GM18511 (cell line): ENCODE results near the gene TNFAIP8.
A peak's percentile ranks its signal among the peaks of the same experiment; 100 is the strongest.

Source experiments
- ATAC-seq: cut with Tn5 transposase; IDR thresholded peaks from one replicate; pipeline ENCODE4 v1.9.1; 2021; ENCODE audit warnings: mild to moderate bottlenecking, moderate library complexity; ENCODE audit not compliant: unreplicated experiment

Gene TNFAIP8

GRCh38 chr5:119365847-119366539 lies 10.2 kb downstream of the TNFAIP8 start:
- no peak for ATAC-seq

- peak; percentile 31 for ATAC-seq
Measured at GRCh38 chr5:119366540-119366881, 10.7 kb downstream of the TNFAIP8 start.

GRCh38 chr5:119367502-119368237 lies 11.9 kb downstream of the TNFAIP8 start:
- ATAC-seq: peak; percentile 77

GRCh38 chr5:119368238-119368630 lies 12.4 kb downstream of the TNFAIP8 start:
- peak; percentile 14 for ATAC-seq

- no peak for ATAC-seq
Measured at GRCh38 chr5:119370486-119370885, 14.7 kb downstream of the TNFAIP8 start.

- no peak for ATAC-seq
Measured at GRCh38 chr5:119371146-119371545, 15.3 kb downstream of the TNFAIP8 start.

GRCh38 chr5:119373449-119373858 lies 17.6 kb downstream of the TNFAIP8 start:
- peak; percentile 56 for ATAC-seq

GRCh38 chr5:119374901-119375300 lies 19.1 kb downstream of the TNFAIP8 start:
- no peak for ATAC-seq

- ATAC-seq: no peak
Measured at GRCh38 chr5:119377066-119377465, 21.2 kb downstream of the TNFAIP8 start.

GRCh38 chr5:119378075-119378700 lies 22.4 kb downstream of the TNFAIP8 start:
- ATAC-seq: no peak

GRCh38 chr5:119379096-119379495 lies 23.3 kb downstream of the TNFAIP8 start:
- no peak for ATAC-seq

GRCh38 chr5:119379942-119380547 lies 24.2 kb downstream of the TNFAIP8 start:
- peak; percentile 44 for ATAC-seq

- ATAC-seq: no peak
Measured at GRCh38 chr5:119382169-119382568, 26.4 kb downstream of the TNFAIP8 start.

- ATAC-seq: no peak
Measured at GRCh38 chr5:119383008-119383407, 27.2 kb downstream of the TNFAIP8 start.

- peak; percentile 57 for ATAC-seq
Measured at GRCh38 chr5:119385136-119385535, 29.3 kb downstream of the TNFAIP8 start.

GRCh38 chr5:119385536-119386128 lies 29.8 kb downstream of the TNFAIP8 start:
- peak; percentile 41 for ATAC-seq

GRCh38 chr5:119386596-119387344 lies 31.0 kb downstream of the TNFAIP8 start:
- ATAC-seq: no peak

GRCh38 chr5:119387945-119388618 lies 32.3 kb downstream of the TNFAIP8 start:
- ATAC-seq: no peak

- ATAC-seq: no peak
Measured at GRCh38 chr5:119388619-119389190, 32.9 kb downstream of the TNFAIP8 start.
